Glomerular endothelial cell (primary cell): ENCODE results near the gene HSPA13. TPM values are rescaled to one million over a fixed set of nuclear protein-coding genes. Genes with fewer than 3 reads are reported as not detected.

Experiments used
- total RNA-seq: library from RNA; depleted of rRNA; stranded (reverse); fragments of >200 nt; gene quantifications from 2 replicates; pipeline ENCODE4 v1.2.3, GENCODE V29; 2015

The HSPA13 gene
- total RNA-seq, 1 donor from 2014 or later: 36.5 TPM

Other genes starting within 250 kb of the HSPA13 start
- gene LIPI, start 172.2 kb downstream of the HSPA13 start, total RNA-seq: not detected in 2 replicates
- gene RBM11, start 167.0 kb downstream of the HSPA13 start, total RNA-seq: not detected in 2 replicates
- gene SAMSN1, start 163.2 kb upstream of the HSPA13 start, total RNA-seq: 0.15 and 0.23 TPM in 2 replicates